ENCODE measurements around the gene PCIF1.

Gene PCIF1

DNA sequence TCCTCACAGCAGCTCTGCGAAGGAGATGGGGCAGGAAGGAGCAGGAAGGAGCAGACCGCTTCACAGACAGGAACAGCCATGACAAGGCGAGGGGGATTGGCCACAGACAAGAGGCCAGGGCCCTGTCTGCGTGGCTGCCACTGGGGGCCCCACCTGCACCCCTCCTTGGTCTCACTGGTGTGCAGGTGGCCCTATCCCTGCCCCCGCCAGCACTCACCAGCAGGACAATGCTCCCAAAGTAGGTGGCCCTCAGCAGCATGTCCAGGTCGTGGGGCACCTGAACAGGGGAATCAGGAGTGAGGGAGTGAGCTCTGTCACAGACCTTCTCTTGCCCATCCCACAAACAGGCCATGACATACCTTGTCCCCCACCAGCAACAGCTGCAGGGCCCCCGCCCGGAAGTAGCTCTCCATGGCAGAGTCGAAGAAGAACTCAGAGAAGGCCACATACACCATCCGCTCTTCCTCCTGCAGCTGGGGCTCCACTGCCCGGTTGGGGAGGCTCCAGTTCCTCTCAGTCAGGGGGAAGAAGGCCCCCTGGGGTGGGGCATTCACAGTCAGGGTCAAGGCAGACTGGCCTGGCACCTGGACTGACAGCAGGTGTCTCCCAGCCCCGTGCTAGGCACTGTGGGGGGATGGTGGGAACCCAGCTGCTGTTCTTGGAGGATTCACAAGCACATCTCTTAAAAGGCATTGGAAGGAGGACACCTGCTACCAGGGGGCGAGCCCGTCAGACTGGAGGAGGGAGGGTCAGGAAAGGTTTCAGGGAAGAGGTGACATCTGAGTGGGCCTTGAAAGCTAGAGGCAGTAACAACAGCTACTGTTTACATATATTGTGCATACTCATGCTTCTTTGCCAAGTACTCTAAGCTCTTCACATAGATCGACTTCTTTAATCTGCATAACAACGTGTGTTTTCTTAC is 29.6 kb upstream of the PCIF1 start:
- DNase-seq (ENCODE audit: low spot score): no peak

GRCh38 chr20:45905505-45906079 is 28.9 kb upstream of the PCIF1 start:
- DNase-seq (ENCODE audit: low spot score): no peak

- no peak for DNase-seq (ENCODE audit: low spot score)
Measured at GRCh38 chr20:45907219-45907948, 27.1 kb upstream of the PCIF1 start.

- DNase-seq (ENCODE audit: low spot score): no peak
Measured at GRCh38 chr20:45908084-45908483, 26.4 kb upstream of the PCIF1 start.

GRCh38 chr20:45909336-45909808 is 25.1 kb upstream of the PCIF1 start:
- DNase-seq (ENCODE audit: low spot score): no peak

DNA sequence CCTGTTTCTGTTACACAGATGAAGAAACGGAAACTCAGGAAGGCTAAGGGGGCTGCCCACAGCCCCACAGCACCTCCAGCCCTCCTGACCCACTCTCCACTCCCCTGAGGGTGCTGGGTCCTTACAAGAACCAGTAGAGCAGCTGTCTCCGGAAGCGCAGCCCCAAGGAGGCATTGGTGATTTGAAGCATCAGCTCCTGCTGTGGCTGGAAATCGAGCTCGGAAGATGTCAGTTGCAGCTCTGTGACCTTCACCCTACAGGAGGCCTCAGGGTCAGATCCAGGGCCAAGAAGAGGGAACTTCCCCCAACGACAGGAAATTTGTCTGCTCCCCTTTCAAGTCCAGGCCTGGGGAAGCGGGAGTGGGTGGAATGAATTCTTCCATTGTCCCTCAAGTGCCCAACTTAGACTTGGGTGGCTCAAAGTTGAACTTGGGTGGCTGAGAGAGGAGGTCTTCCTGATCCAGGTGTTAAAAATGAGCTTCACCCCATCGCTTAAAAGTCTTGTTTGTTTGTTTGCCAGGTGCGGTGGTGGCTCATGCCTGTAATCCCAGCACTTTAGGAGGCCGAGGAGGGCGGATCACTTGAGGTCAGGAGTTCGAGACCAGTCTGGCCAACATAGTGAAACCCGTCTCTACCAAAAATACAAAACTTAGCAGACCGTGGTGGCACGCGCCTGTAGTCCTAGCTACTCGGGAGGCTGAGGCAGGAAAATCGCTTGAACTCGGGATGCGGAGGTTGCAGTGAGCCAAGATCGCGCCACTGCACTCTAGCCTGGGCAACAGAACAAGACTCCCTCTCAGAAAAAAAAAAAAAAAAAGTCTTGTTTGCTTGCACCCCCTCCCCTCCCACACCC is 24.4 kb upstream of the PCIF1 start:
- DNase-seq (ENCODE audit: low spot score): no peak

DNA sequence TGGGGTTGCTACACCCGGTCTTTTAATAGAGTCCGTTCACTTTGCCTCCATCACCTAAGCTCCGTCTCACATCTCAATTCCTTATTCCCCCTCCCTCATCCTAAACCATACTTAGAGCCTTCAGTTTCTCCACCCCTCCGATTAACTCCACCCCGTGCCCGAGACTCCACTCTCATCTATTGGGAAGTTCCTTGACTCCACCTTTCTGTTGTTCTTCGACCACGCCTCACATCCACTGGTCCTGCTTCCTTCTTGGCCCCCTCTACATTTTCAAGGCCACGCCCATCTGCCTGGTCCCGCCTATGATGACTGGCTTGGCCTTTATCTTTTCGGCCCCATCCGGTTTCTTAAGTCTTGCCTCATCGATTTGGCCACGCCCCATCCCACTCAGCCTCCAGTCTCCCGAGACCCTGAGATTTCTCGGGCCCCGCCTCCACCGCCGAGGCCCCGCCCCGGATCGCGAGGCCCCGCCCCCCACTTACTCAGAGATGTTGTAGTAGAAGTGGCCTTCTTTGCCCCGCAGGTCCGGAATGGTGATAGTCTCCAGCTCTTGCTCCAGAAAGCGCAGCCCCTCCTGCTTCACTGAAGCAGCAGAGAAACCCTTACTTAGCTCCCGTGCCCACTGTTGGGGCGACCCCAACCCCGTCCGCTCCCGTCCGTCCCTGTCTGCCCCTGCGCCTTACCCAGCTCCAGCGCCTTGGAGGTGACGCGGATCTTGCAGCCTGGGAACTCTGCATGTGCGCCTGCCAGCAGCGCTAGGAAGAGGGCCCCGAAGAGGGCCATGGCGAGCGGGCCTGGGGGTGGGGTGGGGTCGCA is 23.6 kb upstream of the PCIF1 start:
- DNase-seq (ENCODE audit: low spot score): peak; percentile 86

DNA sequence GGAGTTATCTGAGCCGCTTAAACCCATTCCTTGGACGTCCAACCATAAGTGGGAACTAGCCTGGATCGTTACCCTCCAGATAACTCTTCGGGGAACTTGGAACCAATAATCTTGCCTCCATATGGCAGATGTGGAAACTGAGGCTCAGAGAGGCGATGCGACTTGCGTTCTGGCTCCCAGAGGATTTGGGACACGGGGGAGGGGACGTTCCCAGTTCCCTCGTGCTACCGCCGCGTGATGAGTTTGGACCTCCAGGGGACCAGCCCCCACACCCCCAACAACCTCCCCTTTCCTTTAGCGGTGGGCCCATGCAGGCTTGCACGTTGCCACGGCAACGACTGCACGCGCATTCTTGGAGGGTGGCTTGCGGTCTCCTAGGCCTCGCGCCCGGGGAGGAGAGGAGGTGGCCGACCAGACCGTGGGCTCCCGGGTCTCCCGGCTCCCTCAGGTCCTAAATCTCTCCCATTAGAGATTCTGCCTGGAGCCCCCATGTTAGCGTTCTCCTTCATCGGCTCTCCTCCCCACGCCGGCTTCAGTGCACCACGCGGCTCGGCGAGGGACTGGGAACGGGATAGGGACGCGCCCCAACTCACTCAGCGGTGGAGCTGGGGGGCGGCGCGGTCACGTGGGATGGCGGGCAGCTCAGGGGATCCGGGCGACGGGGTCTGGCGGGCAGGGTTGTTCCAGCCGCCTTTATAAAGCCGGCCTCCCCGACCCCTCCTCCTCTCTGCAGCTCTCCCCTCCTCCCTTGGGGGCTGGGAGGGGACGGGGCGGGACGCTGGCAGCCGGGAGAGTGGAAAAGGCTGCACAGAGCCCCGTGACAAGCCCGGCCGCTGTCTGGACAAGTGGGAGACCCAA is 22.8 kb upstream of the PCIF1 start, which contains the start of gene PLTP:
Gene PLTP (minus strand): TSS at position 670 of the 858 bp plus-strand sequence. CDS start 703 bp downstream, outside the sequence.
- DNase-seq (ENCODE audit: low spot score): peak; percentile 62

GRCh38 chr20:45912344-45912682 is 22.2 kb upstream of the PCIF1 start:
- DNase-seq (ENCODE audit: low spot score): no peak

GRCh38 chr20:45913116-45913515 is 21.4 kb upstream of the PCIF1 start:
- DNase-seq (ENCODE audit: low spot score): no peak

GRCh38 chr20:45917790-45918141 is 16.7 kb upstream of the PCIF1 start:
- DNase-seq (ENCODE audit: low spot score): no peak

DNA sequence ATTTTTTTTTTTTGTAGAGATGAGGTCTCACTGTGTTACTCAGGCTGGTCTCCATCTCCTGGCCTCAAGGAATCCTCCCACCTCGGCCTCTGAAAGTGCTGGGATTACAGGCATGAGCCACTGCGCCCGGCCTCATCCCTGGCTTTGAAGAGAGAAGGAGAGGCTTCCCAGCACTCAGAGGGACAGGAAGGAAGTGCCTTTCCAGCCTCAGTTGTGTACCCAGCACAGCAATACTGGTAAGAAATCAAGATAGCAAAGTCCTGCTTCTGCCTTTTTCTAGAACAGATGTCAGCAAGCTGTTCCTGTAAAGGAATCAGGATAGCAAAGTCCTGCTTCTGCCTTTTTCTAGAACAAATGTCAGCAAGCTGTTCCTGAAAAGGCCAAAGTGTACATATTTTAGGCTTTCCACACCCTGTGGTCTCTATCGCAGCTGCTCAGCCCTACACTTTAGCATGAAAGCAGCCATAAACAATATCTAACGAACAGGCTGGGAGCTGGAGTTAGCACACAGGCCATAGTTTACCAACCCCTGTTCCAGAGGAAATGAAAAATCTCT is 16.2 kb upstream of the PCIF1 start:
- DNase-seq (ENCODE audit: low spot score): no peak

DNA sequence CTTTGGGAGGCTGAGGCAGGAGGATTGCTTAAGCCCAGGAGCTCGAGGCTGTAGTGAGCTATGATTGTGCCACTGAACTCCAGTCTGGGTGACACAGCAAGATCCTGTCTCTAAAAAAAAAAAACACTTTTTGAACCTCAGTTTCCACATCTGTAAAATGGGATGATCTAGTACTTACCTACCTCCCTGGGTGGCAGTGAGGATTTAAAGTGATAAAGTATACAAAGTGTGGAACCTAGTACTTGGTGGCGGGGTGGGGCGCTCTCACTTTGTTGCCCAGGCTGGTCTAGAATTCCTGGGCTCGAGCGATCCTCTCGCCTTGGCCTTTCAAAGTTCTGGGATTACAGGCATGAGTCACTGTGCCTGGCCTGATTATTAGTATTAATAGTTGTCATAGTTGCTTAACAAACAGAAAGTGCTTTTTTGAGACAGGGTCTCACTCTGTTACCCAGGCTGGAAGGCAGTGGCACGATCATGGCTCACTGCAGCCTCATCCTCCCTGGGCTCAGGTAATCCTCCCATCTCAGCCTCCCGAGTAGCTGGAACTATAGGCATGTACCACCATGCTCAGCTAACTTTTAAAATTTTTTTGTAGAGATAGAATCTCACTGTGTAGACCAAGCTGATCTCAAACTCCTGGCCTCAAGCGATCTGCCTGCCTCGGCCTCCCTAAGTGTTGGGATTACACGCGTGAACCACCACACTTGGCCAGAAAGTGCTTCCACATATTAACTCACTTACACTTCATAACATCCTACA is 15.5 kb upstream of the PCIF1 start:
- DNase-seq (ENCODE audit: low spot score): no peak

- DNase-seq (ENCODE audit: low spot score): no peak
Measured at GRCh38 chr20:45919542-45920399, 14.7 kb upstream of the PCIF1 start.

- no peak for DNase-seq (ENCODE audit: low spot score)
Measured at GRCh38 chr20:45920462-45921336, 13.8 kb upstream of the PCIF1 start.

DNA sequence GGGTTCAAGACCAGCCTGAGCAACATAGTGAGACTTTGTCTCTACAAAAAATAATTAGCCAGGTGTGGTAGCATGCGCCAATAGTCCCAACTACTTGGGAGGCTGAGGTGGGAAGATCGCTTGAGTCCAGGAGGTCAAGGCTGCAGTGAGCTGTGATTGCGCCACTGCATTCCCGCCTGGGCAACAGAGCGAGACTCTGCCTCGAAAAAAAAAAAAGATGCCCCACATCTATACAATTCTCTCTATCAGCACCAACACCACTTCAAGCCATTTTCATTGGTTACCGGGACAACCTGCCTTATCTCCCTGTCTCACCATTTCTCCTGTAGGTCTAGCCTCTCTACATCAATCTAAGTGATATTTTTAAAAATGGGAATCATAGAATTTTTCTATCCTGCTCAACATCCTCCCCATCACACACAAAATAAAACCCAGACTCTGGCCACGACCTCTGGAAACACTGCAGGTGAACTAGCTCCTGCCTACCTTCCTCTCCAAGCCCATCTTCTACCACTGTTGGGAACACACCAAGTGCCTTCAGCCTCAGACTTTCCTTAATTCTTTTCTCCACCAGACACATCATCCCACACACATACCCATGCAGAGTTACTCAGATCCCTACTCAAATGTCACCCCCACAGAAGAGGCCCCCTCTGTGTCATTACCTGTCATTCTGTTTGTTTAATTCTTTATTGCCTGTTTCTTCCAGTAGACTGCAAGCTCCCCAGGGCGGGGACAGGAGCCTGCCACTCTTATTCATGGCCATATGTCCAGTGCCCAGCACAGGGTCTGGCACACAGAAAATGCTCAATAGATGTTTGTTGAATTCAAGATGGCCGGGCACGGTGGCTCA is 12.9 kb upstream of the PCIF1 start:
- no peak for DNase-seq (ENCODE audit: low spot score)
